ENCODE data around the gene CDH13.

CDH13 gene

DNA sequence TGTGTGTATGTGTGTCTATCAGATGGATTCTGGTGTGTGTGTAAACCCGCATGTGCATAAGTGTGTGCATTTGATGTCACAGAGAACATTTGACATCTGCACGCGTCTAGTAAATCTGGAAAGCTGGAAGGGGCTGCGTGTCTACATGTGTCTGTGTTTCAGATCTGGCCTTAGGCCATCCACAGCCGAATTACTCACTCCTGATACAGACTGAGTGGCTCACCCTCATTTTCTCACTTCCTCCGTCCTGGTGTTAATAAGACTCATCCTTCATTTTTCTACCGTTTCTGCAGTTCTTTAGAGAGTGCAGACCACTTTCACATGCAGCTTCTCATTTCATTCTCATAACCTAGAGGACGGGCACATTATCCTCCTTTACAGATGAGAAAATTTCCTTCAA, 491.6 kb downstream of the CDH13 start:
- DNase-seq (ENCODE audit: low read depth) = no peak

DNA sequence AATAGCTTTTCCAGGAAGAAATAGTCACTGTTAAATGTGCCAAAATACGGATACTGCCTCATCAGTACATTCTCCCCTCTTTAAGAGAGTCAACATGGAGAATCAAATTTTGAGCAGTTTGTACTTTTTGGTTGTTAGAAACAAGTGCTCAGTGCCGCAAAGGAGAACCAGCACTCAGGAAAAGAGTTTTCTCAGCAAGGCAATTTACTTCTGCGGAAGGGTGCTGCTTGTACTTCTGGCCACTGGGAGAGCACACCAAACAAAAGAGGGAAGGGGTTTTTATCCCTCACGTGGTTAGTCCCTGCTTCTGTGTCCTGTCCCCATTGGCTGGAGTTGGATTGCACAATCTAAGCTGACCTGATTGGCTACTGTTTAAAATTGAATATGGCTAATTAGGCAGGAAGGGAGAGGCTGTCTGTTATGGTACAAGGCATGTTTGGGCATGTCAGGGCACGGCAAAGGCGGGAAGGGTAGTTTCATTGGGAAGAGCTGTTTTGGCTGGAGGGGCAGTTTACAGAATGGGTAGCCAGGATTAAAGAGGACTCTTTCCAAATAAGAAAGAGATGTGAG, 499.3 kb downstream of the CDH13 start:
- no peak for DNase-seq (ENCODE audit: low read depth)

DNA sequence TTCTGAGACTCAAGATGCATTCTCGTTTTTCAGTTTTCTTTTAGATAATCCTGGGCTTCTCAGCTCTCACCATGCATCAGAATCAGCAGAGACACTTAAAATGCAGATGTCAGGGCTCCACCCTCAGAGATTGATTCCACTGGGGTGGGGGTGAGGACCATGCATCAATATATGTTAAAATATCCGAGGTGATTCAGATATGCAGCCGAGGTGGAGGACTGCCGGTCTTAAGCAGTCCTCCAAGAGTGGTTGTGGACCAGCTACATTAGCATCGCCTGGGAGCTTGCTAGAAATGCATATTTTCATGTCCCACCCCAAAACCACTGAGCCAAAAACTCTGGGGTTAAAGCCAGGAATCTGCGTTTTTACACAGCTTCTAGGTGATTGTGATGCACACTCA, 501.3 kb downstream of the CDH13 start:
- no peak for DNase-seq (ENCODE audit: low read depth)

DNA sequence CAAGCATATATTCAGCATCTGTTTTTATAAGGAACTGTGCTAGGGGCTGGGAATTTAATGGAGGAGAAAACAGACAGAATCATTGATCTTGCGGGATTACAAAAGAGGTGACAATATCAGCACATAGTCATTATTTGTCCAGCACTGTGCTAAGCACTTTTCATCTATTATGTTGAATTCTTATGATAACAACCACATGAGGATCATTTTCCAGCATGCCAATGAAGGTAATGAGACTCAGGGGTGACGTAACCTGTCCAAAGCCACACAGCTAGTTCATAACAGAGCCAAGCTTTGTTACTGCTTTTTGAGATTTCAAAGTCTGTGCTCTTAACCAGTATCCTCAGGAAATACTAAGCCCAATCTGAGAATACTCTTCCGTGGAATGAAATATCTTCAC, 503.3 kb downstream of the CDH13 start:
- DNase-seq (ENCODE audit: low read depth) = no peak

DNA sequence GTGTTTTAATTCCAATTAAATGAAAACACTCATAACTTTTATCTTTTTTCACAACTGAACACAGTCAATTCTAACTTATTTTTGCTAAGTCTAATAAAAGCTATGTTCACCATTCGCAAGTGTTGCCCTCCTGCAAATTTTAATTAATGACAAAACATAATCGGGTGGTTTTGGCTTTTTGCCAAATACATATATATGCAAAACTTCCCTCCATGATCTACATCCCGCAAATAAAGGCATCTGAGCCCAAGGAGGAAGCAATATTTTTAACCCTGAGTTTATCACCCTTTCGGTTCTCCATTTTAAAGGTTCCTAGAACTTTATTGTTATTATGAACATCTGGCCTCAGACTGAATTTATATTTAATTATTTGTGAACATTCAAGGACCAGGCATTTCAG, 507.9 kb downstream of the CDH13 start:
- DNase-seq (ENCODE audit: low read depth) = no peak

DNA sequence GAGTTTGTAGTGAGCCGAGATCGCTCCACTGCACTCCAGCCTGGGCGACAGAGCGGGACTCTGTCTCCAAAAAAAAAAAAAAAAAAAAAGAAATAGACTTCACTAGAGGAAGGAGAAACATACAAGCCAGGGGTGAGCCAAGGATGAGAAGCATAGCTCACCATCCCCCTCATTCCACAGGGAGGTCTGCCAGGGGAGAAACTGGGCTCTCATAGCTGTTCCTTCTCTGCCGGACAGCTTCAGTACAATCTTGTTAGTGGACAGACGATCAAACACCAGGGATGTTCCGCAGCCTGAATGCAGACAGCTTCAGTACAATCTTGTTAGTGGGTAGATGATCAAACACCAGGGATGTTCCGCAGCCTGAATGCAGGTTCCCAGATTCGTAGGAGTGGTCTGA, 509.6 kb downstream of the CDH13 start:
- DNase-seq (ENCODE audit: low read depth) = no peak

DNA sequence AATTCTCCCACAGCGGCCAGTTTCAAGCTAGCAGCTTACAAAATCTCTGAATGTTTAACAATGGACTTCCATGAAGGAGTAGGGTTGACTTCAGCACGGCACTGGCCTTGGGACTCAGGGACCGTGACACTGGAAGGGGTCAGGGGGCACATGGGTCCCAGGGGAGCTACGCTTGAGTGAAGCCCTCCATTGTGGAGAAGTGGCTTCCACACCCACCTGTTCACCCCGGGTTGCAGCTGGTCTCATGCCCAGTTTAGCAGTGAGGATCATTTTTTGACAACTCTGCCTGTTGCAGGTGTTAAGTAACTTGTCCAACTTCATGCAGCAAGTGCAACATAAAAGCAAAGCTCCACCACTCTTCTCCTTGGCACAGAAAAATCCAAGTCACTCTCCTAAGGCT, 510.2 kb downstream of the CDH13 start:
- DNase-seq (ENCODE audit: low read depth) = no peak

DNA sequence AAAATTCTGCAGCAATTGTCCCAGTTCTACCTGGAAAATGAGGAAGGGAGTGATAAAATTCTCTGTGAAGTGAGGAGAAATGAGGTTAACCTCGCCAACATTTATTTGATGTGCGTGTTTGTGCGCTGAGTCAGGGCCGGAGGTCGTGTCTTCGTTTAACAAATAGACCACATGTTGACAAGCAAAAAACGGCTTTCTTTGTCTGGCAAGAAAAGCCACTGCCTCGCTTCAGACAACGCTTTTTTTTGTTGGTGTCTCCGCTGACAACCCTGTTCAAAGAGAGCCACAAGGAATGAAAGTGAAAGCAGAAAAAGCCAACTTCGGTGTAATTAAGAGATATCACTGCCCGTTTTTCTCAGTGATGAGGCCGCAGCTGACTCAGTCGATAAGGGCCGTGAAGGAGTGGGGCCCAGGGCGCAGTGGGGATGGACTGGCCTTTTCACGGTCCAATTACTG, 510.6 kb downstream of the CDH13 start:
- DNase-seq (ENCODE audit: low read depth) = no peak

DNA sequence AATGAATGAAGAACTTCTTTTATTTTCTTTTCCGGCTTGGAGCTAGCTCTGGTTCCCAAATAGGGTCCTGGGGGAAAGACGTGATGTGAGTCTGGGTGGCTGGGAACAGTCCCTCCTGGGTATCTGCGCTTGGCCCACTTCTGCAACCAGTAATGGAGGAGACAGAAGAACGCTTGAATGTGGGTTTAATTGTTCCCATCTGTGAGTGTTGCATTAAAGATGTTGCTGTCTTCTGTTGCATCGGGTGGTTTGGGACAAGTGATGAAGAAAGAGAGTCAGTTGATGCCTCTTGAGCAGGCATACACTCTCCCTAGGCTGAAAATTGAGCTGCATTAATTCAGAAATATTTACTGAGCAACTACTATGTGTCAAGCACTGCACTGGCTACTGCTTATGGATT, 511.1 kb downstream of the CDH13 start:
- DNase-seq (ENCODE audit: low read depth) = no peak

DNA sequence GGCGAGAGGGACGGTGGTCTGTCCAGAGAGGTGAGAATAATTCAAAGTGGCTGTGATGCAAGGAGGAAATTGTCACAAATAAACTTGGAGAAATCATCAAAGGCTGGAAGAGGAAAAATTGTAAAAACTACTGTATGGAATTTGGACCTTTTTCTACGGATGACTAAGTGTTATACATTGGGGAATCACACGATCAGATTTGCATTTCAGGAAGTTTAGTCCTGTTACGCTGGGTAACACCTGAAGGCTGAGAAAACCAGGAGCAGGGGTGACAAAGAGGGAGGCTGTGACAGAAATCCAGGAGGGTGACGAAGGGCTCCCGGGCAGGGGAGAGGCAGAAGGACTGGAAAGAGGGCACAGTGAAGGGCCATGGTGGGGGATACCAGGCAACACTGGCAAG, 511.7 kb downstream of the CDH13 start:
- no peak for DNase-seq (ENCODE audit: low read depth)

DNA sequence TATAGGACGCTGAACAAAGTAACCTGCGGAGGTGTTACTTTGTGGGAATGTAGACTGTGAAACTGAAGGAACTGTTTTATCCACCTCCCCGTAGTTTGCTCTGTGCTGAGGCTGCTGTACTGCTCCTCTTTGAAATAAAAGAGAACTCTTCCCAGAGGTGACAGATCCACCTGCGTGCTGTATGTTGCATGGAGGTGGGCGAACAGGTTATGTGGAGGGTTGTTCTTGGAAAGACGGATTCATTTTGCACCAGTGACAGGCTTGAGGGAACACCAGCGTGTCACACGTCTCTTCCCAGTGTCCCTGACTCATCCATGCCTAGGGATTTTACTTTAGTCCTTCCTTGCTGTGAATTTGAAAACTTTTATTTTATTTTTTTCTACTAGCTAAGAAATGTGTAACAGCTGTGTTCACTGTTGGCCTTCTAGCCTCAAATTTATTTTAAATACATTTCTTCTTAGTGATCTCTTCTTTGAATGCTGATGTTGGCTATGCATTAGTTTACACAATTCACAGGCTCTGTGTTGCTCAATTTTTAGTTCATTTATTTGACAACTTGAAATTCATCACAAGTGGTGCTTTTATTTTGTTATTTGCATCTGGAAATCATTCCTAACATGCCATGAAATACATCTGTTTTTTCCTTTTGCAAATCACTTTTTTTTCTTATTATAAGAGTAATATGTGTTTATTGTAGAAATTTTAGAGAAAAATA, 512.4 kb downstream of the CDH13 start:
- no peak for DNase-seq (ENCODE audit: low read depth)

DNA sequence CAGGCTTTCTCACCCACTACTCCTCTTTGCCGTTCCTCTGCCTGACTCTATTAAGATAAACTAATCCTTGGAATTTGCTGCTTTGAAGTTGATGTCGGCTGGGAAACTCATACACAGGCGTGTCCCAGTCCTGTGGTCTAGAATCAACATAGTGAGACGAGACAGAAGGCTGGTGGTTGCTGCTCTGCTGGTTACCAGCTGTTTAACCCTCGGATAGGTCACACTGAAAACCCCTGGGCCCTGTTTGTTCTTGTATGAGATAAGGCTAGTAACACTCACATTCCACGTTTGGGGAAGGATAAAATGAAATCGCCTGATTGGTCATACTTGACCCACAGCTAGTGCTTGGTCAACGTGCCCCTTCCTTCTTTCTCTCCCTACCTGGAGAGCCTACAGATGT, 517.0 kb downstream of the CDH13 start:
- no peak for DNase-seq (ENCODE audit: low read depth)

DNA sequence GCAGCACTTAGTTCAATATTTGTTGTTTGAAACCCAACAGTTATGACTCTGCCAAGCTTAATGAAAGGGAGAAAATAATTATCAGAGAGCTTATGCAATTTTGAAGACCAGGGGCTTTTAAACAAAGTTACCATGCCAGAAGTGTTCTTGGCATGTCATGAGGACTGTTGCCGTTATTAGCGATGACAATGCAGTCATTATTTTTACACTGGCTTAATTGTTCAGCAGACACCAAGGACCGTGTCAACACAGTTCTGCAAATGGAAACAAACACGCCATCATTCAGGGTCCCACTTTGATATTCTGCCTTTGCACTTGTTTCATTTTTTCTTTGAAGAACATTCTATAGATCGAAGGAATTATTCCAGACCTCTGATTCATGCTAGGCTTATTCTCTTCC, 518.5 kb downstream of the CDH13 start:
- DNase-seq (ENCODE audit: low read depth) = no peak

DNA sequence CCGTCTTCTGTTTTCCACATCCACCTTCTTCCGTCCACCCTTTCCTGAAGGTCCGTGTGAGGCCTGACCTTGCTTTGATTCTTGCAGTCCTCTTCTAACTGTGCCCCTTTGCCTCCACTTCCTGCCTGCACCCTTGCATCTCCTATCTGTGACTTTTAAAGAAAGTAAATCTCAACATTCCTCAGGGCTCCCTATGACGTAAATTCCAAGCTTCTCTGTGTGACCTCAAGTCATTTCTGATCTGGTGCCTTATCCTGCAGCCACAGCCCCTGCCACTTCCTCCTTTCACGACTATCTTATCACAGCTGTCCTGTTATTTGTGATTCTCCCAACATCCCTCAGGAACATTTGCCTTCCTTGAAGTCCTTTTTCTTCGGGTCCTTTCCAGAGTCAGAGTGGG, 520.5 kb downstream of the CDH13 start:
- DNase-seq (ENCODE audit: low read depth) = no peak

DNA sequence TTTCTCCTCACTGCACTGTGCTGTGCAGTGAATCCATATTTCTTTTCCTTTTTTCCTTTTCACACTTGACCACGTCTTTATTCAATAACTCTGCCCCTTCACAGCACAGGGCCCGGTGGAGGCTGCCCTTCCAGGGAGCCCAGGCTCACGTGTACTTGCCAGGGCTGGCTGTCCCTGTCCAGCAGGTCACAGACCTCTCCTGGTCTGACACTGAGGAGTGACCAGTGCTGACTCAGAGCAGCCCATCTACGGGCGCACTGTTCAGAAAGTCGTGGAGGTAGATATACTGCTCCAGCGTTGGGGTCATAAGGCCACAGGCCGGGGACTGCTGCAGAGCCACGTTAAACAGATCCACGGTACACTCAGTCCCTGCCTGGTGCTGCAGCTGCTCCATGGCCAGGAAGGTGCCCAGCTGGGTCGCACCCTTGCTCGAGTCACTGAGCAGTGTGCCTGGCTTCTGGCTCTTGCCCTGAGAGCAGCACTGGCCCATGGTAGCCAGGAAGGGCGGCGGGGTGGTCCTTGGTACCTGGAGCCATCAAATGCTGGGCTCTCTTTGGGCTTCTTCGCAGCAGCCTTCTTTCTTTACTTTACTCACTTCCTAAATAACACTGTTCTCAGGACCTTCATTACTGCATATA, 531.7 kb downstream of the CDH13 start:
- DNase-seq (ENCODE audit: low read depth) = no peak

DNA sequence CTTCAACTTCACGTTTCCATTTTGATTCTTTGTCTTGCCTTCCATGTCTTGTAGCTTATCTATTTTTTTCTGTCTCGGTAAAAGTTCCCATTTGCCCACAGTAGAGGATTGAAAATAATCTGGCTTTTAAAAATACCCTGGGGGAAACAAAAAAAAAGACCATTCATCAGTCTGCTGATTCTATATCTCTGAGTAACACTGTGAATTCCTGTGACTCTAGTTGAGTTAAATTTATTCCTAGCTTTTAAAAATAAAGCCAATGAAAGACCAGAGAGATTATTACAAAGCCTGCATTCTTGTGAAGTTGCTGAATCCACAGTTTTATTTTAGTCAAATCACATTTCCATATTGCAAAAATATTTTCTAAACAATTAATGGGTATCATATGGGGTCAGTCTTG, 532.3 kb downstream of the CDH13 start:
- no peak for DNase-seq (ENCODE audit: low read depth)

DNA sequence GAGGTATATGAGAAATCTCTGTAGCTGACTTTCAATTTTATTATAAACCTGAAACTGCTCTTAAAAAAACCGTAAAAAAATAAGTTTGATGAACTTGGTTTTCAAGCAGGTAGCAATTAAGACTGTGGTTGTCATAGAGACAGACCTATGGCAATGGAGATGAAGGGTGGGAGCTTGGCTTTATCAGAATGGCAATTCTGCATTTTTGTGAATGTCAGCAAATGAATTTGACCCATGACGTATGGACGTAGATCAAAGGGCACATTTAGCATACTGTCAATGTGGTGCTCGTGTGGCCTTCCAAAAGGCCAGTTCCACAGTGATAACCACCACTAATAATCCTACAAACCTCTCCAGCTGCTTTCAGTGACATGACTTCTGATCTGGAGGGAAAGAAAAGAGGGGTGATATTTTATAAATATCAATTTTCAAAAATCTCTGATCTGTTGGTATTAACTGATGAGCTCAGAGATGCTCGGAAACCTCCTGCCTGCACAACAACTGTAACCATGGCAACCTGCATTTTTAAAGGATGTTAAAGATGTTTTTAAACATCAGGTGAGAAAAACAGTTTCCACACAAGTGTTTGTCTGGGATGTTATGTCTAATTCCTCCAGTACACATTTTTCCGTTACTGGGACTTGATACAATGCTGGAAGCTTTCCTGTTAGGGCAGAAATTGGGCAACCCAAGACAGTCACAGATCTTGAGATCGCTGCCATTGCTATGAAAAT, 533.7 kb downstream of the CDH13 start:
- no peak for DNase-seq (ENCODE audit: low read depth)

DNA sequence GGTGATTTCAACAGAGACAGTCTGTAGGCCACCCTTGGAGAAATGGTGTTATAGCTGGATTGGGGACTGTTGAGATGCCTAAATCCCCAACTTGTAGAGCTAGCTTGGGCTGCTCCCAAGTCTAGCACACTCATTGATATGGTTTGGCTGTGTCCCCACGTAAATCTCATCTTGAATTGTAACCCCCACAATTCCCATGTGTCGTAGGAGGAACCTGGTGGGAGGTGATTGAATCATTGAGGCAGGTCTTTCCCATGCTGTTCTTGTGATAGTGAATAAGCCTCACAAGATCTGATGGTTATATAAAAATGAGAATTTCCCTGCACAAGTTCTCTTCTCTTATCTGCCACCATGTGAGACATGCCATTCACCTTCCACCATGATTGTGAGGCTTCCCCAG, 536.0 kb downstream of the CDH13 start:
- DNase-seq (ENCODE audit: low read depth) = no peak

DNA sequence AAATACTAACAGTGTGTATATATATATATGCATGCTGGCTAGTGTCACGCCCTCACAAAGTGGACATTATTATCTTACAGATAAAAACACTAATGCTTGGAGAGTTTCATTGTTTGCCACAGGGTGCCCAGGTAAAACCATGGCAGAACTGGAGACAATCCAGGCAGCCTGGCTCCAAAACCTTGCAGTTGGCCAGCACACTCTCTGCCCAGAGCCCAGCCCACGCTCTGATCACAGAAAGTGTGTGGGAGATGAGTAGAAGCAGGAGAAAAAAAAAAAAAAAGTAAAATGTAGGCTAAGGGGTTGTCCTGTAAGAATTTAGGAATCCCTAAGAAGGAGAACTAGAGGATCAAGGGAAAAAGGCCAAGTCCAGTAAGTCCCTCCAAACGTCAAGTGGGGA, 538.0 kb downstream of the CDH13 start:
- no peak for DNase-seq (ENCODE audit: low read depth)

DNA sequence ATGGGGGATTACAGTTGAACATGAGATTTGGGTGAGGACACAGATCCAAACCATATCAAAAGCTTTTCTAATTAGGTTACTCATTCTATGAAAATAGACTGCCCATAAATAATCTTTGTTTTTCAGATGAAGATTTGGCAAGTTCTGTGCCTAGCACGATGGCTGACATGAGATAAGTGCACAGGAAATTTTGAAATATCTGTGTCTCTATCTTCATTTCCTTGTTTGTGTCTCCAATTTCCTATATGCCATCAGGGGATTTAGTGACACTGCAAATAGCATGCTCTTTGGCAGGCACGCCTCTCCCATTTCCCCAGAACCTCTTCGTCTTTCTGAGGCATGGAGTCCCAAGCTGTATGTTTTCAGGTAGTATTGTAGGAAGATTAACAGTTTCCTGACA, 544.6 kb downstream of the CDH13 start:
- DNase-seq (ENCODE audit: low read depth) = no peak

DNA sequence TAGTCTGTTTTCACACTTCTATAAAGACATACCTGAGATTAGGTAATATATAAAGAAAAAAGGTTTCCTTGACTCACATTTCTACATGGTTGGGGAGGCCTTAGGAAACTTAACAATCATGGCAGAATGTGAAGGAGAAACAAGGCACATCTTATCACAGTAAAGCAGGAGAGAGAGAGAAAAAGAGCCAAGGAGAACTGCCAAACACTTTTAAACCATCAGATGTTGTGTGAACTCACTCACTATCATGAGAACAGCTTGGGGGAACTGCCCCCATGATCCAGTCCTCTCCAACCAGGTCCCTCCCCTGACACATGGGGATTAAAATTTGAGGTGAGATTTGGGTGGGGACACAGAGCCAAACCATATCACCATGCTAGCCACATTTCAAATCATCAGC, 547.9 kb downstream of the CDH13 start:
- no peak for DNase-seq (ENCODE audit: low read depth)

DNA sequence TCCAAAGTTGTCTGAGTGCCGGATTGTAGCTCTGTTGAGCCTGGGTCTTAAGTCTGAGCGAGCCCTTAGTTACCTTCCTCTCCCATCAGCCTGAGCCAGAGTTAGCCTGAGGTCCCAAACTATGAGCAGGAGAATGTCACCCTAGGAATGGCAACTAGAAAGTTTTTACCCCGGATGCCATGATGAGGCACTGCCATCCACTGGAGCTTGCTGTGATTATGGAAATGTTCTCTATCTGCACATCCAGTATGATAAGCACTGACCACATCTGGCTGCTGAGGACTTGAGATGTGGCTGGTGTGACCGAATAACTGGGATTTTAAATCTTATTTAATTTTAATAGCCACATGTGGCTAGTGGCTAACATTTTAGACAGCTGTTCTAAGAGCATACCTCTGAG, 550.0 kb downstream of the CDH13 start:
- no peak for DNase-seq (ENCODE audit: low read depth)

DNA sequence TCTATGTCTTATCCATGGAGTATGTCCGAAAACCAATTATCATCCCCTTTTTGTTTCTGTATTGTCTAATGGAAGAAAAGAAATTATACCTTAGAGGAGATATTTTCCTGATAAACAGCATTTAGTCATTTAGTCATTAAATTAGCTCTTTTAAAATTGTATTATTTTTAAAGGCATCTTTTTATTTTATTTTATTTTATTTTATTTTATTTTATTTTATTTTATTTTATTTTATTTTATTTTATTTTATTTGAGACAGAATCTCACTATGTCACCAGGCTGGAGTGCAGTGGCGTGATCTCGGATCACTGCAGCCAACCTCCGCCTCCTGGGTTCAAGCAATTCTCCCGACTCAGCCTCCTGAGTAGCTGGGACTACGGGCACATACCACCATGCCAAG, 559.1 kb downstream of the CDH13 start:
- DNase-seq (ENCODE audit: low read depth) = no peak
